ENCODE measurements around the gene TWF1. TPM values are rescaled to one million over a fixed set of nuclear protein-coding genes. Genes with fewer than 3 reads are reported as not detected.

The TWF1 gene
- total and polyA plus RNA-seq, 9 of the 15 experiments (the other 6 are each of a cell fraction or from before 2014, with no cell fraction given): 10.3 to 29.4 (median 23.4) TPM

GRCh38 chr12:43848226-43848507, 42.0 kb upstream of the TWF1 start (continued):
- no peak for TF ChIP-seq ZNF280A (IDR thresholded peaks at IDR 0.05; ENCODE audit: low read depth, partially characterized antibody)
- TF ChIP-seq ZNF778 (CRISPR knock-in tag; IDR thresholded peaks at IDR 0.05): no peak
- no peak for TF ChIP-seq TAF7 (tag; IDR thresholded peaks at IDR 0.05)
- TF ChIP-seq ZNF609 (CRISPR knock-in tag; IDR thresholded peaks at IDR 0.05; ENCODE audit: borderline replicate concordance): no peak
- no peak for TF ChIP-seq FOXJ2 (tag; IDR thresholded peaks at IDR 0.05)
- TF ChIP-seq SPI1 (IDR thresholded peaks at IDR 0.05; ENCODE audit: borderline replicate concordance, low read depth, low read length): no peak
- TF ChIP-seq MYNN (IDR thresholded peaks at IDR 0.05): no peak
- no peak for TF ChIP-seq MYNN (CRISPR knock-in tag; IDR thresholded peaks at IDR 0.05)
